Fibroblast of lung (primary cell): ENCODE data around the gene TCEA3. TPM values are rescaled to one million over a fixed set of nuclear protein-coding genes. Genes with fewer than 3 reads are reported as not detected.

Experiments
- DNase-seq, 2 donors: peaks; one replicate each; pipeline versions ENCODE4 v3.0.0 to v3.0.0-alpha.2; 2010; ENCODE audit warnings: low read depth in 2 of 2
- H2AFZ ChIP-seq: 2 replicates; pipeline ENCODE4 v1.5.1; 2012; ENCODE audit warnings: low read length, control low read depth, inconsistent platforms
- H3K27ac ChIP-seq: 2 replicates; pipeline ENCODE4 v1.5.1; 2011; ENCODE audit warnings: low read length, control low read depth; ENCODE audit not compliant: insufficient read depth
- H3K27me3 ChIP-seq: 2 replicates; pipeline ENCODE4 v1.5.1; 2011; ENCODE audit warnings: mild to moderate bottlenecking, low read length; ENCODE audit not compliant: control insufficient read depth, insufficient read depth
- H3K36me3 ChIP-seq: 2 replicates; pipeline ENCODE4 v1.5.1; 2011; ENCODE audit warnings: low read length; ENCODE audit not compliant: control insufficient read depth, insufficient read depth
- H3K4me1 ChIP-seq: 2 replicates; pipeline ENCODE4 v1.5.1; 2011; ENCODE audit warnings: low read length; ENCODE audit not compliant: control insufficient read depth, insufficient read depth; ENCODE audit errors: extremely low read depth
- H3K4me2 ChIP-seq: 2 replicates; pipeline ENCODE4 v1.5.1; 2011; ENCODE audit warnings: low read length, control low read depth; ENCODE audit not compliant: insufficient read depth; ENCODE audit errors: extremely low read depth
- H3K4me3 ChIP-seq, 4 experiments: fragments of 200-600 bp in 1 of 4; sonication (generic) in 1 of 4; replicated peaks in 1 of 4; 2 replicates each; pipeline ENCODE4 v1.5.1; 2011 to 2016; ENCODE audit warnings: low read length in 4 of 4, low read depth in 3 of 4, mild to moderate bottlenecking in 3 of 4, control low read depth in 2 of 4, inconsistent platforms in 1 of 4, mixed read lengths in 1 of 4; ENCODE audit not compliant: insufficient read depth in 1 of 4; ENCODE audit errors: control extremely low read depth in 1 of 4
- H3K79me2 ChIP-seq: 2 replicates; pipeline ENCODE4 v1.5.1; 2012; ENCODE audit warnings: mild to moderate bottlenecking, low read length, inconsistent platforms; ENCODE audit not compliant: control insufficient read depth, insufficient read depth
- H3K9ac ChIP-seq: 2 replicates; pipeline ENCODE4 v1.5.1; 2011; ENCODE audit warnings: mild to moderate bottlenecking, low read length, control low read depth; ENCODE audit not compliant: insufficient read depth
- H3K9me3 ChIP-seq: 2 replicates; pipeline ENCODE4 v1.5.1; 2012; ENCODE audit warnings: low read depth, low read length; ENCODE audit not compliant: control insufficient read depth, insufficient read depth
- H4K20me1 ChIP-seq: 2 replicates; pipeline ENCODE4 v1.5.1; 2011; ENCODE audit warnings: low read length; ENCODE audit not compliant: control insufficient read depth, insufficient read depth; ENCODE audit errors: extremely low read depth
- EZH2 ChIP-seq: IDR thresholded peaks from 2 replicates; pipeline ENCODE4 v1.5.1; 2012; ENCODE audit warnings: low read length, control low read depth, mild to moderate bottlenecking; ENCODE audit errors: missing control alignments
- polyA plus RNA-seq, 2 donors: library from polyadenylated mRNA; depleted of rRNA in 1 of 2; stranded (reverse) in 1 of 2; unstranded in 1 of 2; fragments of >200 nt; gene quantifications; 2 replicates each; pipeline ENCODE4 v1.2.1, GENCODE V29; 2011 to 2012; ENCODE audit warnings: missing spikeins in 1 of 2
- total RNA-seq: library from RNA; depleted of rRNA; stranded (reverse); fragments of >200 nt; gene quantifications from 2 replicates; pipeline ENCODE4 v1.2.1, GENCODE V29; 2014
- TF ChIP-seq, protein P1 (sequence below), 2 donors: IDR thresholded peaks in 1 of 2; conservative IDR thresholded peaks in 1 of 2; 1 replicate in 1 of 2; 2 replicates in 1 of 2; pipeline ENCODE4 v1.5.1; 2011 to 2012; ENCODE audit warnings: low read length in 2 of 2, control low read depth in 1 of 2, inconsistent platforms in 1 of 2, low read depth in 1 of 2, mild to moderate bottlenecking in 1 of 2

TCEA3 gene
- total and polyA plus RNA-seq, 2 donors (not counting 1 experiment from before 2014, with no cell fraction given): 12.3 to 44.6 TPM

DNA sequence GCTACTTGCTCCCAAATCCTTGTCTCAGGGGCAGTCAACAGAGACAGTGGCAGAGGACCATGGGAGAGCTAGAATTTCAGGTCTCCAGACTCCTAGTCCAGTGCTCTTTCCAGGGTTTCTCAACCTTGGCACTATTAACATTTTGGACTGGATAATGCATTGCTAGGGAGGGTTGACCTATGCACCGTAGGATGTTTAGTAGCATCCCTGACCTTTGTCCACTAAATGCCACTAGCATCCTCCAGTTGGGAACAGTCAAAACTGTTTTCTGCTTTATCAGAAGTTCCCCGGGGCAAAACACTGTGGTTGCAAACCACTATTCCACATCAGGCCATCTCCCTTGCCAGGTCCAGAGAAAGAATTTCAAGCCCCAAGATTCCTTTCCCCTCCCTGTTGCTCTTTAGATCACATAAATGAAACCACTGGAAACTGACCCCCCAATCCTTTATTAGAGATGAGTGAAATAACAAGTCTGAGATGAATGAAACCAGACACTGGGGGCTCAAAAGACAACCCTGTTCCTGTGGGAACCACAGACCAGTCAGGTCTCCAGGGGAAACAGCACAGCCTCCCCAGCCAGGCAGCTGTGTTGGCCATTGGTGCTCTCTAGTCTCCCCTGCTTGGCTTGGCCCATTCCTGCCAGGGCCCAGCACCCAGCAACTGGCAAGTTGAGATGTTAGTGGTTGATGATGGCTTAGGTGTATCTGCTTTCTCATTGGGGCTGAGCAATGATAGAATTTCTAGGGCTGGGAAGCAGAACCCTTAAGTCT lies 3.8 kb upstream of the TCEA3 start:
- peaks cover 4% of the 10 kb centered on the region for H3K36me3 ChIP-seq
- DNase-seq: no peak
- H3K27ac ChIP-seq: no peak overlapping the region
- no peaks in the 10 kb centered on the region for H3K9me3 ChIP-seq
- no peaks in the 10 kb centered on the region for H3K27me3 ChIP-seq
- H3K4me1 ChIP-seq: no peaks in the 10 kb centered on the region
- H2AFZ ChIP-seq: no peak overlapping the region
- no peak overlapping the region for H3K4me3 ChIP-seq
- no peaks in the 10 kb centered on the region for H4K20me1 ChIP-seq
- no peak overlapping the region for H3K9ac ChIP-seq
- no peaks in the 10 kb centered on the region for H3K79me2 ChIP-seq
- no peak overlapping the region for H3K4me2 ChIP-seq
- no peak for TF ChIP-seq EZH2
- TF ChIP-seq, protein P1, sequence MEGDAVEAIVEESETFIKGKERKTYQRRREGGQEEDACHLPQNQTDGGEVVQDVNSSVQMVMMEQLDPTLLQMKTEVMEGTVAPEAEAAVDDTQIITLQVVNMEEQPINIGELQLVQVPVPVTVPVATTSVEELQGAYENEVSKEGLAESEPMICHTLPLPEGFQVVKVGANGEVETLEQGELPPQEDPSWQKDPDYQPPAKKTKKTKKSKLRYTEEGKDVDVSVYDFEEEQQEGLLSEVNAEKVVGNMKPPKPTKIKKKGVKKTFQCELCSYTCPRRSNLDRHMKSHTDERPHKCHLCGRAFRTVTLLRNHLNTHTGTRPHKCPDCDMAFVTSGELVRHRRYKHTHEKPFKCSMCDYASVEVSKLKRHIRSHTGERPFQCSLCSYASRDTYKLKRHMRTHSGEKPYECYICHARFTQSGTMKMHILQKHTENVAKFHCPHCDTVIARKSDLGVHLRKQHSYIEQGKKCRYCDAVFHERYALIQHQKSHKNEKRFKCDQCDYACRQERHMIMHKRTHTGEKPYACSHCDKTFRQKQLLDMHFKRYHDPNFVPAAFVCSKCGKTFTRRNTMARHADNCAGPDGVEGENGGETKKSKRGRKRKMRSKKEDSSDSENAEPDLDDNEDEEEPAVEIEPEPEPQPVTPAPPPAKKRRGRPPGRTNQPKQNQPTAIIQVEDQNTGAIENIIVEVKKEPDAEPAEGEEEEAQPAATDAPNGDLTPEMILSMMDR (conservative IDR thresholded peaks at IDR 0.05 in 1 of 2, IDR thresholded peaks at IDR 0.05 in 1 of 2; ENCODE audit: low read depth in 1 of 2, low read length in 2 of 2): no peak

DNA sequence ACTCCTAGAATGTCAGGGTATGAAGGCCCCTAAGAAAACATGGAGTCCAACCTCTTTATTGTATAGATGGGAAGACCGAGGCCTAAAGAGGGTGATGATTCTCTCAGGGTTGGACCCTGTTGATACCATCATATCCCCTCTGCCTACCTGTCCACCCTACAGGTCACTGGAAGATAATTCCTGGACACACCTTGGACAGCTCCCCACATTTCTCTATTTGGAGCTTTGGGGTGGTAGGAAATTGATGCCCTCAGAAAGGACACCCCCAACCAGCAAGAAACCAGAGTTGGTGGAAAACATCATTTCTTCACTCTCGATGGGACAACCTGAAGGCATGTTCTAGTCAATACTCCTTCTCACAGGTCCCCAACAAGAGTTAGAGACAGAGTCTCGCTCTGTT lies 3.0 kb upstream of the TCEA3 start:
- Histone ChIP-seq H3K9ac (no peak overlapping the region), H2AFZ (no peak overlapping the region), H3K4me1 (peaks cover under 1% of the 10 kb centered on the region), H3K79me2 (no peaks in the 10 kb centered on the region), H4K20me1 (no peaks in the 10 kb centered on the region), H3K36me3 (peaks cover 2% of the 10 kb centered on the region), H3K9me3 (no peaks in the 10 kb centered on the region), H3K27ac (no peak overlapping the region), H3K4me3 (no peak overlapping the region), H3K27me3 (no peaks in the 10 kb centered on the region), H3K4me2 (no peak overlapping the region)
- TF ChIP-seq EZH2: no peak
- TF ChIP-seq, protein P1 (conservative IDR thresholded peaks at IDR 0.05 in 1 of 2, IDR thresholded peaks at IDR 0.05 in 1 of 2; ENCODE audit: low read depth in 1 of 2, low read length in 2 of 2): no peak
- DNase-seq: no peak

DNA sequence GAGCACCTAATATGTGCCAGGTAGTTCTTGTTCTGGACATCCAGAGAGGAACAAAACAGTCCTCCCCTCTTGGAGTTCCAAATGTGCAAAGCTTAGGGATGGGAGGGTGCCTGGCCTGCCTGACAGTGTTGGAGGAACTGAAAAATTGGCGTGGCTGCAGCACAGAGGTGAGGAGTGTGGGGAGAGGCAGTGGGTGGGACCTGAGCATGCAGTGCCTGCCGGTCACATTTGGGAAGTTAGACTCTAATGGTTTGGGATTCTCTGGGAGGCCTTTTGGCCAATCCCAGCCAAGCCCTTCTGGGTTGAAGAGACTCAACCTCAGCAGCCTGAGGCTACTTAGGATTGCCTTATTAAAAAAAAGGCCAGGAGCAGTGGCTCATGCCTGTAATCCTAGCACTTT lies 2.3 kb upstream of the TCEA3 start:
- no peaks in the 10 kb centered on the region for H3K27me3 ChIP-seq
- H4K20me1 ChIP-seq: no peaks in the 10 kb centered on the region
- no peak for TF ChIP-seq EZH2
- TF ChIP-seq, protein P1 (conservative IDR thresholded peaks at IDR 0.05 in 1 of 2, IDR thresholded peaks at IDR 0.05 in 1 of 2; ENCODE audit: low read depth in 1 of 2, low read length in 2 of 2): no peak
- H3K4me3 ChIP-seq: no peak overlapping the region
- no peaks in the 10 kb centered on the region for H3K79me2 ChIP-seq
- H3K36me3 ChIP-seq: peaks cover 2% of the 10 kb centered on the region
- H3K9me3 ChIP-seq: no peaks in the 10 kb centered on the region
- no peak overlapping the region for H3K4me2 ChIP-seq
- H3K27ac ChIP-seq: no peak overlapping the region
- no peak for DNase-seq
- peaks cover 7% of the 10 kb centered on the region for H3K4me1 ChIP-seq
- H2AFZ ChIP-seq: no peak overlapping the region
- H3K9ac ChIP-seq: no peak overlapping the region
